Activated naive CD4-positive, alpha-beta T cell treated with anti-CD3 and anti-CD28 coated beads for 36 hours (primary cell): ENCODE measurements around the gene KDM6B. TPM values are rescaled to one million over a fixed set of nuclear protein-coding genes. Genes with fewer than 3 reads are reported as not detected.
A peak's percentile ranks its signal among the peaks of the same experiment; 100 is the strongest.

Experiments used
- CTCF ChIA-PET: fragments of 350-600 bp; sonication (Branson Sonifier 250); formaldehyde crosslinking; loops from one replicate; lab custom pipeline; 2021; ENCODE audit warnings: antibody characterized with exemption; lab: Charles Lee
- DNase-seq: peaks from one replicate; pipeline ENCODE4 v3.0.0-alpha.2; 2020
- H3K27ac Mint-ChIP-seq: one replicate; pipeline ENCODE4 v1.8.0; 2021; ENCODE audit warnings: mild to moderate bottlenecking, mixed read lengths
- H3K27me3 Mint-ChIP-seq: one replicate; pipeline ENCODE4 v1.8.0; 2021; ENCODE audit warnings: low read depth, mixed read lengths
- H3K36me3 Mint-ChIP-seq: one replicate; pipeline ENCODE4 v1.8.0; 2021; ENCODE audit warnings: low read depth, mixed read lengths
- H3K4me1 Mint-ChIP-seq: one replicate; pipeline ENCODE4 v1.8.0; 2021; ENCODE audit warnings: low read depth, mixed read lengths
- H3K4me3 Mint-ChIP-seq: one replicate; pipeline ENCODE4 v1.8.0; 2021; ENCODE audit warnings: mild to moderate bottlenecking, moderate library complexity, mixed read lengths
- H3K9me3 Mint-ChIP-seq: one replicate; pipeline ENCODE4 v1.8.0; 2021; ENCODE audit warnings: mixed read lengths
- intact Hi-C: fragments of 100-400 bp; cut with micrococcal nuclease; formaldehyde crosslinking; loops from one replicate; pipeline ENCODE4 v1.15.1; 2023
- total RNA-seq, 2 experiments: library from RNA; stranded (reverse); gene quantifications; one replicate each; pipeline ENCODE4 v1.2.3, GENCODE V29; 2021

The KDM6B gene
- total RNA-seq, 2 experiments from 2014 or later = 22.7 to 24.1 TPM

- H3K27ac Mint-ChIP-seq = no peak overlapping the region
- intact Hi-C loops = no loop called here
- H3K36me3 Mint-ChIP-seq = peaks cover 5% of the 10 kb centered on the region
- no peaks in the 10 kb centered on the region for H3K4me1 Mint-ChIP-seq
- no peaks in the 10 kb centered on the region for H3K27me3 Mint-ChIP-seq
- no peaks in the 10 kb centered on the region for H3K9me3 Mint-ChIP-seq
- DNase-seq = no peak
- CTCF ChIA-PET = interaction anchor here (2.3 kb wide), 1 partner anchor 16 kb away, joined by 6 read pairs; no protein-coding TSS in a partner anchor
- H3K4me3 Mint-ChIP-seq = no peak overlapping the region
These were observed 44.2 kb downstream of the KDM6B start for GRCh38 chr17:7878234-7878633.

- H3K4me3 Mint-ChIP-seq = no peak overlapping the region
- no peaks in the 10 kb centered on the region for H3K27me3 Mint-ChIP-seq
- no peak overlapping the region for H3K27ac Mint-ChIP-seq
- intact Hi-C loops = no loop called here
- H3K9me3 Mint-ChIP-seq = no peaks in the 10 kb centered on the region
- CTCF ChIA-PET = no interaction called here
- no peaks in the 10 kb centered on the region for H3K36me3 Mint-ChIP-seq
- no peak for DNase-seq
- H3K4me1 Mint-ChIP-seq = no peaks in the 10 kb centered on the region
These were observed 46.3 kb downstream of the KDM6B start for GRCh38 chr17:7880076-7880868.

GRCh38 chr17:7881276-7882054 is 47.4 kb downstream of the KDM6B start:
- Mint-ChIP-seq H3K4me3 (no peak overlapping the region), H3K27me3 (no peaks in the 10 kb centered on the region), H3K4me1 (no peaks in the 10 kb centered on the region), H3K27ac (no peak overlapping the region), H3K36me3 (peaks cover 7% of the 10 kb centered on the region), H3K9me3 (no peaks in the 10 kb centered on the region)
- intact Hi-C loops = no loop called here
- DNase-seq = no peak
- CTCF ChIA-PET = no interaction called here

- DNase-seq = peak; percentile 24
- Mint-ChIP-seq H3K9me3 (no peaks in the 10 kb centered on the region), H3K36me3 (peaks cover 8% of the 10 kb centered on the region), H3K4me1 (no peaks in the 10 kb centered on the region), H3K4me3 (no peak overlapping the region), H3K27me3 (no peaks in the 10 kb centered on the region), H3K27ac (no peak overlapping the region)
- intact Hi-C loops = no loop called here
- CTCF ChIA-PET = no interaction called here
These were observed 48.1 kb downstream of the KDM6B start for GRCh38 chr17:7882068-7882467.

- Mint-ChIP-seq H3K4me3 (no peak overlapping the region), H3K27me3 (no peaks in the 10 kb centered on the region), H3K36me3 (peaks cover 8% of the 10 kb centered on the region), H3K4me1 (no peaks in the 10 kb centered on the region), H3K9me3 (no peaks in the 10 kb centered on the region), H3K27ac (no peak overlapping the region)
- CTCF ChIA-PET = interaction anchor here (0.5 to 1.9 kb wide), 3 partner anchors 13 to 23 kb away, joined by 3 to 4 read pairs (median 4); no protein-coding TSS in a partner anchor
- intact Hi-C loops = no loop called here
- no peak for DNase-seq
These were observed 48.6 kb downstream of the KDM6B start for GRCh38 chr17:7882629-7883028.

Other genes with a start within 250 kb of the KDM6B start
- under 1 TPM in 1 of 2 experiments, not detected in 1; 0.20 TPM for gene SOX15, start 244.1 kb upstream of the KDM6B start, total RNA-seq
- 10 to 100 TPM; 29.7 to 36.8 TPM for gene FXR2, start 219.3 kb upstream of the KDM6B start, total RNA-seq
- 10 to 100 TPM; 14.3 to 16.9 TPM for gene SAT2, start 206.4 kb upstream of the KDM6B start, total RNA-seq
- gene SHBG, start 204.1 kb upstream of the KDM6B start, total RNA-seq = not detected
- gene ATP1B2, start 183.3 kb upstream of the KDM6B start, total RNA-seq = under 1 TPM; 0.14 to 0.30 TPM
- 100 to 1,000 TPM; 148 to 149 TPM for gene TP53, start 146.7 kb upstream of the KDM6B start, total RNA-seq
- gene WRAP53, start 145.7 kb upstream of the KDM6B start, total RNA-seq = 10 to 100 TPM; 13.7 to 14.7 TPM
- gene EFNB3, start 129.0 kb upstream of the KDM6B start, total RNA-seq = not detected
- gene DNAH2, start 116.5 kb upstream of the KDM6B start, total RNA-seq = not detected
- 1 to 10 TPM; 1.2 to 1.5 TPM for gene TMEM88, start 20.8 kb downstream of the KDM6B start, total RNA-seq
- 10 to 100 TPM; 75.0 to 75.3 TPM for gene NAA38, start 23.3 kb downstream of the KDM6B start, total RNA-seq
- gene CYB5D1, start 23.8 kb downstream of the KDM6B start, total RNA-seq = 1 to 10 TPM; 6.1 to 6.5 TPM
- gene CHD3, start 54.6 kb downstream of the KDM6B start, total RNA-seq = 100 to 1,000 TPM; 180 to 185 TPM
- gene RNF227, start 82.1 kb downstream of the KDM6B start, total RNA-seq = 1 to 10 TPM; 3.1 to 3.8 TPM
- 1 to 10 TPM; 2.2 TPM for gene KCNAB3, start 95.6 kb downstream of the KDM6B start, total RNA-seq
- 100 to 1,000 TPM; 162 to 172 TPM for gene TRAPPC1, start 97.7 kb downstream of the KDM6B start, total RNA-seq
- gene CNTROB, start 98.0 kb downstream of the KDM6B start, total RNA-seq = 10 to 100 TPM; 49.3 to 56.3 TPM
- not detected for gene GUCY2D, start 168.4 kb downstream of the KDM6B start, total RNA-seq
- gene ALOX15B, start 204.8 kb downstream of the KDM6B start, total RNA-seq = not detected